GM15510 (cell line): ENCODE results near the gene LMAN2.

Experiments
- POLR2A ChIP-seq: IDR thresholded peaks from 3 replicates; pipeline ENCODE4 v1.6.1; 2011; ENCODE audit warnings: borderline replicate concordance; ENCODE audit not compliant: insufficient read length; ENCODE audit errors: extremely low read depth

LMAN2 gene

GRCh38 chr5:177343777-177344176, 7.7 kb downstream of the LMAN2 start:
- TF ChIP-seq POLR2A, result no peak

GRCh38 chr5:177339107-177339638, 12.3 kb downstream of the LMAN2 start:
- TF ChIP-seq POLR2A, result no peak

GRCh38 chr5:177338251-177339106, 13.0 kb downstream of the LMAN2 start:
- no peak for TF ChIP-seq POLR2A

GRCh38 chr5:177336603-177337494, 14.6 kb downstream of the LMAN2 start:
- TF ChIP-seq POLR2A, result no peak

- no peak for TF ChIP-seq POLR2A
These were observed 15.4 kb downstream of the LMAN2 start for GRCh38 chr5:177336112-177336511.

- no peak for TF ChIP-seq POLR2A
These were observed 15.8 kb downstream of the LMAN2 start for GRCh38 chr5:177335701-177336065.

- TF ChIP-seq POLR2A, result no peak
These were observed 16.4 kb downstream of the LMAN2 start for GRCh38 chr5:177334781-177335700.

GRCh38 chr5:177334155-177334551, 17.3 kb downstream of the LMAN2 start:
- no peak for TF ChIP-seq POLR2A

GRCh38 chr5:177333420-177334154, 17.9 kb downstream of the LMAN2 start:
- TF ChIP-seq POLR2A, result no peak

- no peak for TF ChIP-seq POLR2A
These were observed 18.6 kb downstream of the LMAN2 start for GRCh38 chr5:177332896-177333260.

- TF ChIP-seq POLR2A, result no peak
These were observed 19.2 kb downstream of the LMAN2 start for GRCh38 chr5:177332031-177332895.

GRCh38 chr5:177330991-177331842, 20.3 kb downstream of the LMAN2 start:
- TF ChIP-seq POLR2A, result no peak

GRCh38 chr5:177329883-177330282, 21.6 kb downstream of the LMAN2 start:
- no peak for TF ChIP-seq POLR2A
